ENCODE results near the gene GASK1A. TPM values are rescaled to one million over a fixed set of nuclear protein-coding genes. Genes with fewer than 3 reads are reported as not detected.

GASK1A gene
- total and polyA plus RNA-seq, 4 donors = 0.79 to 22.8 (median 4.6) TPM

DNA sequence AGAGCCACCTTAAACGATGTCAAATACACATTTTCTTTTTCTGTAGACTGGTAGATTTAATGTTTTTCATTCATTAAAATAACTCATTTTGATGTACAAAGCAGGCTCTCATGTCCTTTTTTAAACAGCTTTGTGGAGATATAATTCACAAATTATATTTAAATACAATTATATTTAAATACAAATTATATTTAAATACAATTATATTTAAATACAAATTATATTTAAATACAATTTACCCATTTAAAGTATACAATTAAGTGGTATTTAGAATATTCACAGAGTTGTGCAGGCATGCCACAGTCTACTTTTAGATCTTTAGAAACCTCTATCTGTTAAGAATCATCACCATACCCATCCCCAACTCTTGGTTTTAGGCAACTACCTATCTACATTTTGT, 36.4 kb upstream of the GASK1A start (continued):
- TF ChIP-seq GABPA (IDR thresholded peaks at IDR 0.05 in 1 of 2, conservative IDR thresholded peaks at IDR 0.05 in 1 of 2) (no peak), YY1 (IDR thresholded peaks at IDR 0.05) (no peak), SP1 (IDR thresholded peaks at IDR 0.05) (no peak), RXRA (IDR thresholded peaks at IDR 0.05) (no peak), EGR1 (IDR thresholded peaks at IDR 0.05; ENCODE audit: low read depth in 2 of 2) (no peak), FOXA2 (IDR thresholded peaks at IDR 0.05) (no peak)
- TF ChIP-seq, protein P1, sequence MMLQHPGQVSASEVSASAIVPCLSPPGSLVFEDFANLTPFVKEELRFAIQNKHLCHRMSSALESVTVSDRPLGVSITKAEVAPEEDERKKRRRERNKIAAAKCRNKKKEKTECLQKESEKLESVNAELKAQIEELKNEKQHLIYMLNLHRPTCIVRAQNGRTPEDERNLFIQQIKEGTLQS (IDR thresholded peaks at IDR 0.05) = no peak

DNA sequence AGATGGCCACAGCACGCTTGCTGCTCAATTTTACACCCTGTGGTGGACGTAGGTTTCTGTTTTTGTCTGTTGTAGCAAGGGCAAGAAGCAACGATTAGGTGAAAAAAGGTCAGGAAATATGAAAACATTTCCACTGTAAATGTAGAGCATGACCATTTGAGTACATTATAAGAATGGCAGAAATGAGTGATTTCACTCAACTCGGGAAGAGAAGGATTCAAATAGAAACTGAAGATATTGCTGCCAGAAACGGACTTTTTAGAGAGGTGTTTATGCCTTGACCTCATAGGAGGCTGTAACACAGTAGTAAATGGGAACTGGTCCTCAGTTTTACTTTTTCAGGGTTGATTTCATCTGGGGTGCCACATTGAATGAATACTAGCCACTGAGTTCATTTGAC, 33.1 kb upstream of the GASK1A start:
- WGBS = 76% methylated on average over 5 of the region's 5 CpGs
- H3K9ac ChIP-seq (ENCODE audit: low read depth in 1 of 2, low read length in 2 of 2) = no peak overlapping the region
- H3K4me1 ChIP-seq (ENCODE audit: control insufficient read depth in 4 of 4, insufficient read depth in 4 of 4, low read length in 3 of 4) = no peaks in the 10 kb centered on the region
- peaks cover 0 to 3% (median 0%) of the 10 kb centered on the region in 4 donors for H3K36me3 ChIP-seq (ENCODE audit: control insufficient read depth in 4 of 4, insufficient read depth in 3 of 4, low read depth in 1 of 4, low read length in 3 of 4)
- no peak for DNase-seq (ENCODE audit: low spot score)
- H3K27ac ChIP-seq (ENCODE audit: low read depth in 1 of 2, low read length in 2 of 2) = no peak overlapping the region
- TF ChIP-seq JUND (IDR thresholded peaks at IDR 0.05) = no peak
- TF ChIP-seq, protein P2, sequence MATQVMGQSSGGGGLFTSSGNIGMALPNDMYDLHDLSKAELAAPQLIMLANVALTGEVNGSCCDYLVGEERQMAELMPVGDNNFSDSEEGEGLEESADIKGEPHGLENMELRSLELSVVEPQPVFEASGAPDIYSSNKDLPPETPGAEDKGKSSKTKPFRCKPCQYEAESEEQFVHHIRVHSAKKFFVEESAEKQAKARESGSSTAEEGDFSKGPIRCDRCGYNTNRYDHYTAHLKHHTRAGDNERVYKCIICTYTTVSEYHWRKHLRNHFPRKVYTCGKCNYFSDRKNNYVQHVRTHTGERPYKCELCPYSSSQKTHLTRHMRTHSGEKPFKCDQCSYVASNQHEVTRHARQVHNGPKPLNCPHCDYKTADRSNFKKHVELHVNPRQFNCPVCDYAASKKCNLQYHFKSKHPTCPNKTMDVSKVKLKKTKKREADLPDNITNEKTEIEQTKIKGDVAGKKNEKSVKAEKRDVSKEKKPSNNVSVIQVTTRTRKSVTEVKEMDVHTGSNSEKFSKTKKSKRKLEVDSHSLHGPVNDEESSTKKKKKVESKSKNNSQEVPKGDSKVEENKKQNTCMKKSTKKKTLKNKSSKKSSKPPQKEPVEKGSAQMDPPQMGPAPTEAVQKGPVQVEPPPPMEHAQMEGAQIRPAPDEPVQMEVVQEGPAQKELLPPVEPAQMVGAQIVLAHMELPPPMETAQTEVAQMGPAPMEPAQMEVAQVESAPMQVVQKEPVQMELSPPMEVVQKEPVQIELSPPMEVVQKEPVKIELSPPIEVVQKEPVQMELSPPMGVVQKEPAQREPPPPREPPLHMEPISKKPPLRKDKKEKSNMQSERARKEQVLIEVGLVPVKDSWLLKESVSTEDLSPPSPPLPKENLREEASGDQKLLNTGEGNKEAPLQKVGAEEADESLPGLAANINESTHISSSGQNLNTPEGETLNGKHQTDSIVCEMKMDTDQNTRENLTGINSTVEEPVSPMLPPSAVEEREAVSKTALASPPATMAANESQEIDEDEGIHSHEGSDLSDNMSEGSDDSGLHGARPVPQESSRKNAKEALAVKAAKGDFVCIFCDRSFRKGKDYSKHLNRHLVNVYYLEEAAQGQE (IDR thresholded peaks at IDR 0.05) = no peak
- no peak for TF ChIP-seq TAF1 (conservative IDR thresholded peaks at IDR 0.05)
- TF ChIP-seq, protein P3, sequence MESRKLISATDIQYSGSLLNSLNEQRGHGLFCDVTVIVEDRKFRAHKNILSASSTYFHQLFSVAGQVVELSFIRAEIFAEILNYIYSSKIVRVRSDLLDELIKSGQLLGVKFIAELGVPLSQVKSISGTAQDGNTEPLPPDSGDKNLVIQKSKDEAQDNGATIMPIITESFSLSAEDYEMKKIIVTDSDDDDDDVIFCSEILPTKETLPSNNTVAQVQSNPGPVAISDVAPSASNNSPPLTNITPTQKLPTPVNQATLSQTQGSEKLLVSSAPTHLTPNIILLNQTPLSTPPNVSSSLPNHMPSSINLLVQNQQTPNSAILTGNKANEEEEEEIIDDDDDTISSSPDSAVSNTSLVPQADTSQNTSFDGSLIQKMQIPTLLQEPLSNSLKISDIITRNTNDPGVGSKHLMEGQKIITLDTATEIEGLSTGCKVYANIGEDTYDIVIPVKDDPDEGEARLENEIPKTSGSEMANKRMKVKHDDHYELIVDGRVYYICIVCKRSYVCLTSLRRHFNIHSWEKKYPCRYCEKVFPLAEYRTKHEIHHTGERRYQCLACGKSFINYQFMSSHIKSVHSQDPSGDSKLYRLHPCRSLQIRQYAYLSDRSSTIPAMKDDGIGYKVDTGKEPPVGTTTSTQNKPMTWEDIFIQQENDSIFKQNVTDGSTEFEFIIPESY (IDR thresholded peaks at IDR 0.05) = no peak
- TF ChIP-seq, protein P4, sequence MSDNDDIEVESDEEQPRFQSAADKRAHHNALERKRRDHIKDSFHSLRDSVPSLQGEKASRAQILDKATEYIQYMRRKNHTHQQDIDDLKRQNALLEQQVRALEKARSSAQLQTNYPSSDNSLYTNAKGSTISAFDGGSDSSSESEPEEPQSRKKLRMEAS (IDR thresholded peaks at IDR 0.05) = no peak
- TF ChIP-seq, protein P5, sequence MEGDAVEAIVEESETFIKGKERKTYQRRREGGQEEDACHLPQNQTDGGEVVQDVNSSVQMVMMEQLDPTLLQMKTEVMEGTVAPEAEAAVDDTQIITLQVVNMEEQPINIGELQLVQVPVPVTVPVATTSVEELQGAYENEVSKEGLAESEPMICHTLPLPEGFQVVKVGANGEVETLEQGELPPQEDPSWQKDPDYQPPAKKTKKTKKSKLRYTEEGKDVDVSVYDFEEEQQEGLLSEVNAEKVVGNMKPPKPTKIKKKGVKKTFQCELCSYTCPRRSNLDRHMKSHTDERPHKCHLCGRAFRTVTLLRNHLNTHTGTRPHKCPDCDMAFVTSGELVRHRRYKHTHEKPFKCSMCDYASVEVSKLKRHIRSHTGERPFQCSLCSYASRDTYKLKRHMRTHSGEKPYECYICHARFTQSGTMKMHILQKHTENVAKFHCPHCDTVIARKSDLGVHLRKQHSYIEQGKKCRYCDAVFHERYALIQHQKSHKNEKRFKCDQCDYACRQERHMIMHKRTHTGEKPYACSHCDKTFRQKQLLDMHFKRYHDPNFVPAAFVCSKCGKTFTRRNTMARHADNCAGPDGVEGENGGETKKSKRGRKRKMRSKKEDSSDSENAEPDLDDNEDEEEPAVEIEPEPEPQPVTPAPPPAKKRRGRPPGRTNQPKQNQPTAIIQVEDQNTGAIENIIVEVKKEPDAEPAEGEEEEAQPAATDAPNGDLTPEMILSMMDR (IDR thresholded peaks at IDR 0.05; ENCODE audit: low read depth, low read length, missing input control) = no peak
- TF ChIP-seq EGR1 (IDR thresholded peaks at IDR 0.05; ENCODE audit: low read depth in 2 of 2) = no peak
- TF ChIP-seq FOXA1 (IDR thresholded peaks at IDR 0.05) = no peak
- TF ChIP-seq FOXA2 (IDR thresholded peaks at IDR 0.05) = no peak
- no peak for TF ChIP-seq RAD21 (IDR thresholded peaks at IDR 0.05)
- TF ChIP-seq HNF4G (IDR thresholded peaks at IDR 0.05) = no peak
- no peak for TF ChIP-seq HNF4A (conservative IDR thresholded peaks at IDR 0.05)
- no peak for TF ChIP-seq GABPA (IDR thresholded peaks at IDR 0.05 in 1 of 2, conservative IDR thresholded peaks at IDR 0.05 in 1 of 2)
- TF ChIP-seq, protein P1 (IDR thresholded peaks at IDR 0.05) = no peak
- TF ChIP-seq SP1 (IDR thresholded peaks at IDR 0.05) = no peak
- no peak for TF ChIP-seq NR2F2 (IDR thresholded peaks at IDR 0.05)
- no peaks in the 10 kb centered on the region for H3K9me3 ChIP-seq (ENCODE audit: control insufficient read depth in 4 of 4, low read length in 3 of 4)
- no peak overlapping the region for H3K4me3 ChIP-seq (ENCODE audit: low read depth in 1 of 3, low read length in 3 of 3)
- no peaks in the 10 kb centered on the region for H3K27me3 ChIP-seq (ENCODE audit: control insufficient read depth in 4 of 4, insufficient read depth in 4 of 4, low read length in 3 of 4)
